NCI-H510A (cell line): Measurements from ENCODE around the gene FNDC3A.
"Not testable (repeated sequence)": the region's sequence is repeated elsewhere in the genome, so short reads cannot be mapped to it uniquely, and the experiment has no call there.

Experiments used
- DNase-seq: peaks from one replicate; lab custom pipeline; 2025; lab: John Stamatoyannopoulos, UW

The FNDC3A gene

GRCh38 chr13:49042476-49042875 lies 66.8 kb downstream of the FNDC3A start:
- DNase-seq, result no peak

DNA sequence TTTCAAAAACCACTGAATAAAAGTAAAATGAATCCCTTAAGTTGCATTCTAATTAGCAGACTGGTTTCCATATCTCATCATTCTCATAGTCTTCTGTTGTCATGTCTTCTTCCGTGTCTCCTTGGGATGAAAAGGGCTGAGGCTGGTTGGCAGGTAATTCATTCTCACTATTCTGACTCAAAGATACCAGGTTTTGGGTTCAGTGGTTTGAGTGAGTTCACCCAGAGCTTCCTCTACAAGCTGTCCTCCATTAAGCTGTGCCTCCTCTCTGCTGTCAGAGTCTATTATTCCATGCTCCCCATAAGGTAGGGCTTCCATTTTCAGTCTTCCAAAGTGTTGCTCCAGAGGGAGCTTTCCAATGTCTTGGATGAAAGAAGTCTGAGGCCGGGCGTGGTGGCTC lies 68.3 kb downstream of the FNDC3A start:
- DNase-seq, result no peak

DNA sequence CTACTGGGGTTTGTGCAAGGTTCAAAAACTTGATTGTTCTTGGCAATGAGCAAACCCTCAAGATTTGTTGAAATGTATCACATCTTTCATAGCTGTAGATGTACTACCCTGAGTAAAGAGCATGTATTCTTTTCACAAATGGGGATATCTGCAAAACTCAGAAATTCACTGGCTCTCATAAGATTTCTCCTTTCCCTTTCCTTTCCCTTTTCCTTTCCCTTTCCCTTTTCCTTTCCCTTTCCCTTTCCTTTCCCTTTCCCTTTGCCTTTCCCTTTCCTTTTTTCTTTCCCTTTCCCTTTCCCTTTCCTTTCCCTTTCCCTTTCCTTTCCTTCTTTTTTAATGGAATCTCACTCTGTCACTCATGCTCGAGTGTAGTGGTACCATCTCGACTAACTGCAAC lies 69.1 kb downstream of the FNDC3A start:
- DNase-seq, result no peak

DNA sequence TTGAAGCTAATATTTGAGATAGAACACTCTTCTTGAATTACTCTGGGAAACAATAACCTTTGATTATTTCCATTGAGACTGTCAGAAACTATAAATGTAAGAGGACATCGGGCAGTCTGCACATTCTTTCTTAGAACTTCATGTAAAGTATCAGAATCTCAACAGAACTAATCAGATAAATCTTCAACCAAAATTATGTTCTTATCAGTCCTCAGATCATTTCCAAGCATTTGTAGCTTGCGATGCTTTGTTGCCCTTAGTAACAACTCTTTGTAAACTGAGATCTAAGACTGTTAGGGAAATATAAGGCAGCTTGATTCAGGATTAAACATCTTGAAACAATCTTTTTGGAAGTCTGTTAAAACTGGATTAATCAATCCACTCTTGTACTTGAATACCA lies 70.3 kb downstream of the FNDC3A start:
- no peak for DNase-seq

DNA sequence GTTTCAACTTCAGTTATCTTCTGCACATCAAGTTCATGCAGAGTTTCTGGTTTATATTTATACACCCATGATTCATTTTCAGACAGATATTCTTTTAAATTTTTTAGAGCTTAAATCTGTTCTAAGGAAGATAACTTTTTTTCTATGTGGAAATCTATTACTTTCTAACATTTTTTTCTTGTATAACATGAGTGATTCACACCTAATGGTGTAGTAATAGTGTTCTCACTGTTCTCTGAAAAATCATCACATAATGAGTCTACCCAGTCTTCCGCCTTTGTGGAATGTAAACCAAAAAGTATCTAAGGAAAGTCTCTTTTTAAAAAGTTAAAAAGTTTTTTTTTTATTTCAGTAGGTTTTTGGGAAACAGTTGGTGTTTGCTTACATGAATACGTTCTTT lies 70.8 kb downstream of the FNDC3A start:
- no peak for DNase-seq

DNA sequence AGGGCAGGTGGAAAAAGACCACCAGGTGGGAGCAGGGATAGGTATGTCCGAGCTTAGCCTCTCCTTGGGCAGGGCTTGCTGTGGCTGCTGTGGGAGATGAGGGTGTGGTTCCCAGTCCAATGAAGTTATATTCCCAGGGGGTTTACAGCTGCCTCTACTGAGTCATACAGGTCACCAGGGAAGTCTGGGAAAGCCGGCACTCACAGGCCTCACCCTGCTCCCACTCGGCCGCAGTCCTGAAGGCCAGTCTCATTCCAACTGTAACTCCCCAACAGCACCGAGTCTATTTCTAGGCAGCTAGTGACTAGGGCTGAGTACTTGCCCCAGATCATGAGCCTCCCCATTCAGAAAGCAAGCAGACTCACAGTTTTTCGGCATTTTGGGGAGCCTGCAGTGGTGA lies 77.1 kb downstream of the FNDC3A start:
- no peak for DNase-seq

DNA sequence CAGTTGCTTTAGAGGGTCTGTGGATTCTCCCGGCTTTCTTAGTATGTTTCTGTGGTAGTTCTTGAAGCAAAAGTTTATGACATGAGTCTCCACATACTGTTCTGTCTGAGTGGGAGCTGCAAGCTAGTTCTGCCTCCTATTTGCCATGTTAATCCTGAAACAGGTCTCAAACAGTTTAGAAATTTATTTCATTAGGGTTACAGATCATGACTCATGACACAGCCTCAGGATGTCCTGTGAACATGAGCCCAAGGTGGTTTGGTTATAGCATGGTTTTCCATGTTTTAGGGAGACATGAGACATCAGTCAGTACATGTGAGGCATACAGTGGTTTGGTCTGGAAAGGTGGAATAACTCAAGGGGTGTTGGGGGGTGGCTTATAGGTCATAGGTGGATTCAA lies 77.5 kb downstream of the FNDC3A start:
- no peak for DNase-seq

DNA sequence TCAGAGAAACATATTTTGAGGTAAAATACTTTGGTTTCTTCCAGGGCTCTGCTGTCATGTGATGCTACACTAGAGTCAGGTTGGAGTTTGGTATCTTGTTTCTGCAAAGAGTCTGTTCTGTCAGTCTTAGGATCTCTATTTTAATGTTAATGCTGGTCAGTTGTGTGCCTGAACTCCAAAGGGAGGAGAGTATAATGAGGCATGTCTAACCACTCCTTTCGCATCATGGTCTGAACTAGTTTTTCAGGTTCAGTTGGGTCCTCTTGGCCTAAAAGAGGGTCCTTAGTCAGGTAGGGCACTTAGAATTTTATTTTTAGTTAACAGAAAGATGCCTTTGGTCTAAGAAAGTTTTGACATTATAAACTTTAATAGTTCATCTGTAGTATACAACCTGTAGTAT lies 78.2 kb downstream of the FNDC3A start:
- no peak for DNase-seq

DNA sequence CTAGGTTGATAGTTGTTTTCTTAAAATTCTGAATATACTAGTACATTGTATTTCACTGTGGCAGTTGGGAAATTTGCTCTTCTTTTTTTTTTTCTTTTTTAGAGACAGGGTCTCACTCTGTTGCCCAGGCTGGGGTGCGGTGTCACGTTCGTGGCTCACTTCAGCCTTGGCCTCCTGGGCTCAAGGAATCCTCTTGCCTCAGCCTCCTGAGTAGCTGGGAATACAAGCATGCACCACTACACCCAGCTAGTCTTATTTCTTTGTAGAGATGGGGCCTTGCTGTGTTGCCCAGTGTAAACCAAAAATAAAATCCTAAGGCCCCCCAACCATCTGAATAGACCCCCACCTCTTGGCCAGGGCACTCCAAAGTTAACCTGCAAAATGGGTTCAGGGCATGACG lies 79.3 kb downstream of the FNDC3A start:
- no peak for DNase-seq

DNA sequence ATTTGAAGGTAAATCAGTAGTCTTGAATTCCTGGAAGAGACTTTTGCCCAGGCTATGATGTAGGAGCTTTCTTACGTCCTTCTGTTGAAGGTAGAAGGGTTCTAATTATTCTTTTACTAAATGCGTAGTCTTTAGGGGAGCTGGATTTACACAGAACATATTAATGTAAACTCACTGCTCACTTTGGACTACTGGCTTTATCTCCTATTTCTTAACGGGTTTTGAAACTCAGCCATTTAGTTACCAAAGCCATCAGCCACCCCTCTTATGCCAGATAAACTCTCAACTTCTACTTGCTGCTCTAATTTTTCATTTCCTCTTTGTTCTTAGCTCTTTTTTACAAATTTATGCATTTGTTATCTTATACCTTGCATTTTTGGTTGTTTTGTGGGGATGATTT lies 81.5 kb downstream of the FNDC3A start:
- no peak for DNase-seq

DNA sequence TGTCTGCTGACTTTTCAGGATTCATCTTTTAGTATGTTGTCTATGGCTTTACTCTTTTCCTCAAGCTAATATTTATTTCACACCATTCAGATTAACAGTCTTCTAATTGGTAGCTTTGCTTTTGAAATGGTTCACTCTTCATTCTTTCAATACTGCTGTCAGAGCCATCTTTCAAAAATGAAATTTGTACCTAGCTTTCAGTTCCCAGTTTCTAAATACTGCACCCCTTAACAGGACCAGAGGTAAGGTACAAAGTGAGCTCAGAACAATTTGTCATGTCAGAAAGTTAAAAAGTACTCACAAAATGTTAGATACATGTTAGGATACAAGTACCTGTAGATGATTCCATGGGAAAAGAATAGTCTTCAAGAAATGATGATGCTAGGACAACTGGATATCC lies 83.0 kb downstream of the FNDC3A start:
- DNase-seq, result no peak

GRCh38 chr13:49060678-49061387 lies 85.1 kb downstream of the FNDC3A start:
- no peak for DNase-seq

- not testable (repeated sequence) for DNase-seq
Observed at GRCh38 chr13:49061388-49061752, 85.7 kb downstream of the FNDC3A start.

- DNase-seq, result no peak
Observed at GRCh38 chr13:49062297-49062896, 86.7 kb downstream of the FNDC3A start.

DNA sequence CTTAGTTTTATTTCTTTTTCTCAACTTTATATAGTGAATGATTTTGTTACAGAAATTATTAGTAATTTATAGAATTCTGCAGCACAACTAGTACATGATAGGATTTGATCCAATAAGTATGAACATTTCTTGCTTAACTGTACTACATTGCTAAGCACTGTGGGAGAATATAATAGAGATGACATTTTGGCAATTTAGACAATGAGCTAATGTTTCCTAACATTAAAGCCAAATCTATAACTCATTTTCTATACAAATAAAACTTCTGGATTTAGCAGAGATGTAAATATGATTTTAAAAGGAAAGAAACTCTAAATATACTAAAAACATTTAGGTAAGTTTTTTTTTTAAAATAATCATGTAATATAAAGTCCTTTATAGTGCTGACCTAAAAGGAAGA lies 87.3 kb downstream of the FNDC3A start:
- no peak for DNase-seq

DNA sequence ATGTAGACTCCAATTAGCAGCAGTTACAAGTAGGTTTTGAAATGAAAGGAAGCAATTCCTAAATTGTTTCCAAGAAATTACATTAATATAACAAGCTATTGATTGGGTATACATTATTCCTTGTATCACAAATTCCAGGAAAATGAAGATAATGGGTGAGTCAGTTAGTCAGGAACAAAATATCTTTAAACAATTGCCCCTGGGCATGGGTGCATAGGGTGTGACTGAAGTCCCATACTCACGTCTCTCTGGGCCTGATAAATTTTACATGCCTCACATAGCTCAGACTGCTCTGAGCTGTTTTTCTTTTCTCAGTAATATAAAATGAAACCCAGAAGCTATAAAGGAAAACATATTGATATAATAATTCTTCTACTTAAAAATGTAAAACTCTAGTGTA lies 87.8 kb downstream of the FNDC3A start:
- no peak for DNase-seq

DNA sequence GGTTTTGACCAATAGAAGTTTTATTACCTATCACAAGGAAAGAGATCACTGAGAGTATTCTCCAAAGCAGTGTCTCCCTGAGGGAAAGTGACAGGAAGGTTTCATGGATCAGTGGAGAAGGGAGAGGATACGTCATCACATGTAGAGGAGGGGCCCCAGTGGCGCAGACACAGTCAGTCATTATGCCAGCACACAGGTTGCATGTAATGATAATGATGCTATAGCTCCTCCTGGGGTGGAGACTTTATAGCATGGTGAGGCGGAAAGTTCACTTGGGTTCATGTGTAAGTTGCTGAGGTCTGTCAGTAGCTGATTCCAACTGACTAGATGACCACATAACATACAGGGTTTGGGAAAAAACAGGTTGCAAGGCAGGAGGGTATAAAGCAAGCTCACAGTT lies 88.8 kb downstream of the FNDC3A start:
- DNase-seq, result no peak

DNA sequence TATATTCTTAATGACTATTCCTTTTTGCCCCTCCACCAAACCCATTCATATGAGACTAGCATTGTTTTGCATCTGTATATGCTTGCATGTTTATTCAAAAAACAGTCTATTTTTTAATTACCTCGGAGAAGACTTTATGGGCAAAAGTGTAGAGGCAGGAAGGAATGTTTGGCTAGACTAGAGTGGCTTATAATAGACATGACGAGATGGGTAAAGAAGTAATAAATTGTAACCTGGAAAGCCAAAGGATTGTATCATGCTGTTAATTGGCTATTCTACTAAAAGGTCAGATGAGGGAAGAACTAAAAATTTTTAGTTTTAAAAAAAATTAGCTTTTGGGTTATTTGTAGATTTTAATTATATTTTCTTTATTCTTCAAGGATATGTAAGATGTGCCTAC lies 91.1 kb downstream of the FNDC3A start:
- DNase-seq, result no peak

- not testable (repeated sequence) for DNase-seq
Observed at GRCh38 chr13:49068498-49068897, 92.8 kb downstream of the FNDC3A start.

DNA sequence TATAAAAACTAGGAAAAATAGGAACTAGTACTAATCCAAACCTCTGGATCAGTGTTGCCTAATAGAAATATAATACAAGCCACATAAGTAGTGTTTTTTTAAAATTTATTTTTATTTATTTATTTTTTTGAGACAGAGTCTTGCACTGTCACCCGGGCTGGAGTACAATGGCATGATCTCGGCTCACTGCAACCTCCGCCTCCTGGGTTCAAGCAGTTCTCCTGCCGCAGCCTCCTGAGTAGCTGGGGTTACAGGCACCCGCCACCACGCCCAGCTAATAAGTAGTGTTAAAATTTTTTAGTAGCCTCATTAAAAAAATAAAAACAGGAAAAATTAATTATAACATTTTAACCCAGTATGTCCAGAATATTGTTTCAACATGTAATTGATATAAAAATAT lies 94.3 kb downstream of the FNDC3A start:
- not testable (repeated sequence) for DNase-seq

DNA sequence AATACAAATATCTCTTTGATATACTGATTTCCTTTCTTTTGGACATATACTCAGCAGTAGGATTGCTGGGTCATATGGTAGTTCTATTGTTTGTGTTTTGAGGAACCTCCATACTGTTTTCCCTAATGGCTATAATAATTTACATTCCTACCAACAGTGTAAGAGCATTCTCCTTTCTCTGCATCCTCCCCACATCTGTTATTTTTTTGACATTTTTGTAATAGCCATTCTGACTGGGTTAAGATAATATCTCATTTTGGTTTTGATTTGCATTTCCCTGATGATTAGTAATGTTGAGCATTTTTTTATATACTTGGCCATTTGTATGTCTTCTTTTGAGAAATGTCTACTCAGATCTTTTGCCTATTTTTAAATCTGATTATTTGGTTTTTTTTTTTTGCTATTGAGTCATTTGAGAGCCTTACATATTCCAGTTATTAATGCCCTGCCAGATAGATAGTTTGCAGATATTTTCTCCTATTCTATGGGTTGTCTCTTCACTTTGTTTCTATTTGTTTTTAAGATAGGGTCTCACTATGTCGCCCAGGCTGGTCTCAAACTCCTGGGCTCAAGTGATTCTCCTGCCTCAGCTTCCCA lies 95.7 kb downstream of the FNDC3A start:
- no peak for DNase-seq

DNA sequence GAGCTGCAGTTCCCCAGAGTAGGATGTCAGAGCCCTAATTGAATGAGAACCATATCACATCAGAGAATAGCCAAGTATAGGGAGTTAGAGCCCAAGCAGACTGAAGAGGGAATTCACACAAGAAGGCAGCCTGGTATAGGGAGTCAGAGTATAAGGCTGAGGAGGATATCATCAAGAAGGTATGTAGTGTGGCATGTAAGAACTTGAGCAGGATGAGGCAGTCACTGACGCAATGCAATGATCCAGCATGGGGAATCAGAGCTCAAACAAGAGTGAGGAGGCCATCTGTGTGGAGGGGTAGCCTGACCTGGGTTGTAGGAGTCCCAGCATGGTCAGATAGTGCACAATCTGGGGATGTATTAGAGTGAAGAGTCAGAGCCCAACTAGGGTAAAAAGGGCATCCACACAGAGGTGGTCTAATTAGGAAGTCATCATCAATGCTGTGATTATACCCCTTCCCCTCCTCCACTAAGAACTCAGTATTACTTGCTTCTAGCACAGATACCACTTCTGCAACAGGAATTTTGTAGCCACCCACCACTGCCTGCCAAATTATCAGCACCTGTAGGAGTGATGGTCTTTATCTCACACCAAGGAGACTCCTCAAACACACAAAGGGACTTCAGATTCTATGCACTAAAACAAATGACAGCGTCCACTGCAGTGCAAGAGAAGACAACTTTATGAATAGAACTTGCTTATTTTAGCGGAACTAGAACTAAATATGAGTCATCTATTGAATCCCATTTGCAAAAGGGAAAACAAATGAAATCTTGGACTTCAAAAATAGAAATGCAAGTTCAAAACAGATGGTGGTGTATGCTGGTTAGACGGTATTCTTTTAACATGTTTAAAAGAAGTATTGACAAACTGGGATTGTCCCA lies 107.2 kb downstream of the FNDC3A start:
- DNase-seq, result no peak

- DNase-seq, result no peak
Observed at GRCh38 chr13:49084961-49085360, 109.2 kb downstream of the FNDC3A start.
